GM19193 (cell line): Measurements from ENCODE around the gene HS3ST3A1.

Experiments used
- POLR2A ChIP-seq: IDR thresholded peaks from 4 replicates; pipeline ENCODE4 v1.6.1; 2011; ENCODE audit not compliant: insufficient read depth, insufficient read length; ENCODE audit errors: extremely low read depth

The HS3ST3A1 gene

DNA sequence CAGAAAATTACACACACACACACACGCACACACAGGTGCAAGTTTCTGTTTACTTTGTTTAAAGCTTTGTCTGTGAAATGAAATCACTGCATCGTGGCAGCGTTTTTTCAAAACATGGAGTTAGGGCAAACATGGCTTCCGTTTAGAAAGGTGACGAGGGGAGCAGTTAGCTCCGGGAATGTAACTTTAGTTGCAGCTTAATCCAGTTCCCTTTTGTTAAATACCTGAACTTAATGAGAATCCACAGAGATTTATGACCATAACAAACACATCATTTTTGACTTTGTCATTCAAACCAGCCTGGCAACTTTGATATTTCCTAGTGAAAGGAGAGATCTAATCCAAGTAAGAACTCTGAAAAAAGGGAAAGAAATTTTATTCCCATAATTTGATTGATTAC is 12.1 kb downstream of the HS3ST3A1 start:
- no peak for TF ChIP-seq POLR2A

DNA sequence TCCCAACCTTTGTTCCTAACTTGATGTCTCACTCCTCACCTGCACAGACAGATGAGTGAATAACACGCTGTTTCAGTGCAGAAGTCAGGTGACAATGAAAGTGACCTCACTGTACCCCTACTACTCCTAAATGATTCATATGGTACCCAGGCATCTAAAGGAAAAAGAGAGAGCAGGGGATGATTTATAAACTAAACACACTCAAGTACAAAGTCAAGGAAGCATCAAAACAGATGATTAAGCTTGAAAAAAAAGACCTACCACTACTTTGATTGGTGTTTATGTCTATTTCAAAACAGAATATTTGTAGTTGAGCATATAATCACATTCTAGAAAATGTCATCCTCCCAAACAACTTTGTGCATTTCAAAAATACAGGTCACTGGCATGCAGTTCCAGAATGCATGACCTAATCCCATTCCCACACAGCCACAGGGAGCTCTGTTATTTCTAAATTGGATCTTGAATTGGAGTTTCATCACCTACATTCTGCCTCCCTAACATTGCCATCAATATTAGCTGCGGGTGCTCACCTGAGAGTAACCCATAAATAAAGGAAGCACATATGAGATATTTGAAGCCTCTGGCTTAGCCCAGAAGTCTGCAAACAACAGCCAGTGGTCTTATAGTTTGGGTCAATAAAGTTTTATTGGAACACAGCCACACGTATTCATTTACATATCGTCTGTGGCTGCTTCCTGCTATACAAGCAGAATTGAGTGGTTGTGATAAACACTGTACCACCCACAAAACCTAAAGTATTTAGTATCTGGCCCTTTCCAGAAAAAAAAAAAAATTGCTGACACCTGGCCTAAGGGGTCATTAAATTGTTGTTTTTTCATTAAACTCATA is 14.0 kb downstream of the HS3ST3A1 start:
- TF ChIP-seq POLR2A, result no peak

- TF ChIP-seq POLR2A, result no peak
Measured at GRCh38 chr17:13584701-13585080, 17.0 kb downstream of the HS3ST3A1 start.

GRCh38 chr17:13583996-13584700 is 17.6 kb downstream of the HS3ST3A1 start:
- TF ChIP-seq POLR2A, result no peak

GRCh38 chr17:13582776-13583547 is 18.8 kb downstream of the HS3ST3A1 start:
- no peak for TF ChIP-seq POLR2A

GRCh38 chr17:13581925-13582324 is 19.8 kb downstream of the HS3ST3A1 start:
- no peak for TF ChIP-seq POLR2A

GRCh38 chr17:13580790-13581189 is 20.9 kb downstream of the HS3ST3A1 start:
- TF ChIP-seq POLR2A, result no peak

GRCh38 chr17:13576661-13577526 is 24.8 kb downstream of the HS3ST3A1 start:
- TF ChIP-seq POLR2A, result no peak

DNA sequence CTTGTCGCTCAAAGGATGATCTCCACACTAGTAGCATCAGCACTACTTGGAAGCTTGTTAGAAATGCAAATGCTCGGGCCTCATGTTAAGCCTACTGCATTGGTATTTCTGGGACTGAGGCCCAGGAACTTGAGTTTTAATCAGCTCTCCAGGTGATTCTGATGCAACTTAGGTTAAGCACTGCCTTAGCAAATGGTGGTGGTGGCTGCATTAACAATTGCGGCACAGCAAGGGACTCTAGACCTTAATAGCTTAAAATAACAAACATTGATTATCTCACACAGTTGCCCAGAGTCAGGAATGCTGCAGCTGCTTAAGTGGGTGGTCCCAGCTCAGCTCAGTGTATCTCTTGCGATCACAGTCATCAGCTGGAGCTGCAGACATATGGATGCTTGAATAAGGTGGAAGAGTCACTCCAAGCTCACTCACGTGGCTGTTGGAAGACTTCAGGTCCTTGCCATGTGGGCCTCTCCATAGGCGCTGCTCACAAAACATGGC is 25.8 kb downstream of the HS3ST3A1 start:
- TF ChIP-seq POLR2A, result no peak

DNA sequence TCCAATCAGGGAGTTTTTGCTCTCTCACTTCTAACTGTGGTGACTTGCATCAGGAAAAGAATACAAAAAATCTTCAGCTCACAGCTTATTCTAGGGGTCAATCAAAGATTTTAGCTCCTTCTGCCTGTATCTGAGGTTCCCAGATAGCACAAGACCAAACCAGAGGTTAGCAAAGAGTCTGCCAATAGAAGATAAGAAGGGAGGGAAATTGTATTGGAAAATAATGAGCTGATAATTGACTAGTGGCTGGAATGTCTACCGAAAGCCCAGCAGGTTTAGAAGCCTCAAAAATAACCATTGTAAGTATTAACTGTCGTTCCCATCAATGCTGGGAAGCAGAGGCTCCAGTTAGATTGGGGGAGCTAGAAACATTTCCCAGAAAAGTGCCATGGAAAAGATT is 26.3 kb downstream of the HS3ST3A1 start:
- TF ChIP-seq POLR2A, result no peak

GRCh38 chr17:13572581-13572980 is 29.1 kb downstream of the HS3ST3A1 start:
- no peak for TF ChIP-seq POLR2A

DNA sequence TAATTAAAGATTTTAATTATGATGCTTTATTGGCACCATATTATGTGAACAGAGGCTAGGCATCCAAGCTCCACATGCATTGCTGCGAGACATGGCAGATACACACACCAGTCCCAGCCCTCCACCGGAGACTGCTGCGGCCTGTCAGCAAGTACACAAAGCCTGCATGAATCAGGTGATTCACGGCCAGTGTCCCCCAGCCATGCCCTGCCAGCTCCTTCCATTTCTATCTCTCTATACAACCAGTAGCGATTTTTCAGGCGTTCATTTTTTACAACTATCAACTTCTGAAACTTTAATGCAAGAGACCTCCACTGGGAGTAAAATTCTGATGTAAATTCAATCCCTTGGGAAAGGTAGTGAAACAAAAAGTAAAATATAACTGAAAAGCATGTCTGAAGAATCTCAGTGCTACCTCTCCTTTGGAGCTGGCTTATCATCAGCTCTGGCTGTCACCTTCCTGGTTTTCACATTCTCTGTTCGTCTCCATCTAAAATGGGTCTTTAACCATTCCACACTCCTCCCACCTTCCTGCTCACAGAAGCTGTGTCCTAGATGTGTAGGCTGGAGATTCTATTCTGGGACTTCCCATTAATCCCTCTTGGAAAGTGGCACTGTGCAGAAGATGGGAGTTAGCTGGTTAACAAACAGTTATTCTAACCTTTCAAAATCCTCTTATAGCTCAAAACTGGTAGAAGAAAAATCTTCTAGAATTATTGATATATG is 32.2 kb downstream of the HS3ST3A1 start:
- TF ChIP-seq POLR2A, result no peak

- TF ChIP-seq POLR2A, result no peak
Measured at GRCh38 chr17:13568582-13569397, 32.9 kb downstream of the HS3ST3A1 start.
